Neural cell (in vitro differentiated cells): ENCODE results near the gene PGAP1. TPM values are rescaled to one million over a fixed set of nuclear protein-coding genes. Genes with fewer than 3 reads are reported as not detected.

Source experiments
- H2AFZ ChIP-seq: fragments of 200-600, 300-800 bp; sonication (generic), shearing (Covaris generic); 2 replicates; pipeline ENCODE4 v1.6.0; 2014; ENCODE audit warnings: low read depth, mild to moderate bottlenecking, antibody characterized with exemption, low read length, moderate library complexity
- H3F3A ChIP-seq: fragments of 200-600 bp; shearing (Covaris generic); 2 replicates; pipeline ENCODE4 v1.6.1; 2016; ENCODE audit warnings: mild to moderate bottlenecking, moderate library complexity, mixed read lengths, antibody characterized with exemption, low read length; ENCODE audit not compliant: insufficient read depth, poor library complexity, severe bottlenecking
- H3K27ac ChIP-seq: fragments of 200-600, 300-800 bp; sonication (generic), shearing (Covaris generic); 2 replicates; pipeline ENCODE4 v1.5.1; 2014; ENCODE audit warnings: mild to moderate bottlenecking, low read length, moderate library complexity
- H3K27me3 ChIP-seq: fragments of 300-800, 200-600 bp; sonication (generic), shearing (Covaris generic); 2 replicates; pipeline ENCODE4 v1.6.0; 2014; ENCODE audit warnings: mild to moderate bottlenecking, low read depth, low read length, moderate library complexity; ENCODE audit not compliant: insufficient read depth
- H3K36me3 ChIP-seq: fragments of 300-800, 200-600 bp; sonication (generic), shearing (Covaris generic); 2 replicates; pipeline ENCODE4 v1.5.1; 2014; ENCODE audit warnings: mild to moderate bottlenecking, antibody characterized with exemption, low read length, moderate library complexity; ENCODE audit not compliant: insufficient read depth
- H3K4me2 ChIP-seq: fragments of 300-800, 200-600 bp; sonication (generic), shearing (Covaris generic); 2 replicates; pipeline ENCODE4 v1.6.0; 2014; ENCODE audit warnings: mild to moderate bottlenecking, low read length
- H3K4me3 ChIP-seq: fragments of 300-800, 200-600 bp; sonication (generic), shearing (Covaris generic); 2 replicates; pipeline ENCODE4 v1.5.1; 2014; ENCODE audit warnings: mild to moderate bottlenecking, low read length, moderate library complexity
- H3K79me2 ChIP-seq: fragments of 200-600 bp; shearing (Covaris generic); replicated peaks from 2 replicates; pipeline ENCODE4 v1.6.0; 2014; ENCODE audit warnings: mild to moderate bottlenecking, low read length, moderate library complexity; ENCODE audit not compliant: insufficient read depth
- H3K9ac ChIP-seq: fragments of 300-800, 200-600 bp; sonication (generic), shearing (Covaris generic); 2 replicates; pipeline ENCODE4 v1.6.1; 2016; ENCODE audit warnings: mild to moderate bottlenecking, low read length, mixed read lengths
- H3K9me2 ChIP-seq: fragments of 200-600 bp; shearing (Covaris generic); 2 replicates; pipeline ENCODE4 v1.6.1; 2016; ENCODE audit warnings: mild to moderate bottlenecking, low read length, mixed read lengths; ENCODE audit not compliant: insufficient read depth
- H3K9me3 ChIP-seq: fragments of 200-600, 300-800 bp; sonication (generic), shearing (Covaris generic); 2 replicates; pipeline ENCODE4 v1.6.1; 2016; ENCODE audit warnings: mild to moderate bottlenecking, mixed run types, low read length, moderate library complexity, mixed read lengths
- H4K20me1 ChIP-seq: fragments of 200-600 bp; shearing (Covaris generic); 2 replicates; pipeline ENCODE4 v1.6.1; 2016; ENCODE audit warnings: mild to moderate bottlenecking, mixed run types; ENCODE audit not compliant: insufficient read depth
- CTCF ChIP-seq: fragments of 450-650 bp; IDR thresholded peaks from 2 replicates; pipeline ENCODE4 v1.5.1; 2014; ENCODE audit warnings: antibody characterized with exemption, mild to moderate bottlenecking, moderate library complexity; ENCODE audit not compliant: poor library complexity, severe bottlenecking
- EP300 ChIP-seq: fragments of 450-650 bp; conservative IDR thresholded peaks from 2 replicates; pipeline ENCODE4 v1.6.1; 2014; ENCODE audit warnings: antibody characterized with exemption, mild to moderate bottlenecking, moderate library complexity; ENCODE audit not compliant: poor library complexity, severe bottlenecking
- EZH2 ChIP-seq: fragments of 200-600, 300-800 bp; shearing (Covaris generic), sonication (generic); IDR thresholded peaks from 2 replicates; pipeline ENCODE4 v1.6.1; 2014; ENCODE audit warnings: antibody characterized with exemption, low read length, borderline replicate concordance, mild to moderate bottlenecking; ENCODE audit not compliant: insufficient read depth, poor library complexity, severe bottlenecking
- MXI1 ChIP-seq: fragments of 450-650 bp; conservative IDR thresholded peaks from 2 replicates; pipeline ENCODE4 v1.6.1; 2014; ENCODE audit warnings: antibody characterized with exemption, mild to moderate bottlenecking; ENCODE audit not compliant: poor library complexity, severe bottlenecking
- POLR2AphosphoS5 ChIP-seq: IDR thresholded peaks from 2 replicates; pipeline ENCODE4 v1.6.1; 2012
- RAD21 ChIP-seq: fragments of 450-650 bp; conservative IDR thresholded peaks from 2 replicates; pipeline ENCODE4 v1.6.1; 2014; ENCODE audit warnings: antibody characterized with exemption, mild to moderate bottlenecking, moderate library complexity
- REST ChIP-seq: IDR thresholded peaks from 2 replicates; pipeline ENCODE4 v1.6.1; 2012; ENCODE audit warnings: borderline replicate concordance
- SMC3 ChIP-seq: fragments of 450-650 bp; conservative IDR thresholded peaks from 2 replicates; pipeline ENCODE4 v1.6.1; 2014; ENCODE audit warnings: antibody characterized with exemption, mild to moderate bottlenecking, moderate library complexity; ENCODE audit not compliant: poor library complexity
- TAF1 ChIP-seq: IDR thresholded peaks from 2 replicates; pipeline ENCODE4 v1.6.1; 2012; ENCODE audit warnings: low read depth
- polyA plus RNA-seq: library from polyadenylated mRNA; depleted of rRNA; stranded (reverse); fragments of >200 nt; gene quantifications from 2 replicates; pipeline ENCODE4 v1.2.3, GENCODE V29; 2014

The PGAP1 gene
- polyA plus RNA-seq, 1 donor from 2014 or later = 63.3 TPM

GRCh38 chr2:196808083-196808665 lies 118.3 kb downstream of the PGAP1 start:
- no peak overlapping the region for H3K4me3 ChIP-seq
- no peaks in the 10 kb centered on the region for H3K27me3 ChIP-seq
- H4K20me1 ChIP-seq = no peaks in the 10 kb centered on the region
- H3K36me3 ChIP-seq = no peaks in the 10 kb centered on the region
- H3K9me3 ChIP-seq = no peaks in the 10 kb centered on the region
- H3K9ac ChIP-seq = no peak overlapping the region
- no peaks in the 10 kb centered on the region for H3K9me2 ChIP-seq
- no peak overlapping the region for H3K27ac ChIP-seq
- no peaks in the 10 kb centered on the region for H3F3A ChIP-seq
- no peak overlapping the region for H2AFZ ChIP-seq
- H3K4me2 ChIP-seq = no peak overlapping the region
- TF ChIP-seq TAF1 (no peak), RAD21 (no peak), EZH2 (no peak), MXI1 (no peak), CTCF (no peak), SMC3 (no peak), EP300 (no peak), REST (no peak), POLR2AphosphoS5 (no peak)
- no peaks in the 10 kb centered on the region for H3K79me2 ChIP-seq

- no peaks in the 10 kb centered on the region for H3K9me2 ChIP-seq
- no peak overlapping the region for H2AFZ ChIP-seq
- H3K27me3 ChIP-seq = no peaks in the 10 kb centered on the region
- no peaks in the 10 kb centered on the region for H3K9me3 ChIP-seq
- H3K9ac ChIP-seq = no peak overlapping the region
- no peak overlapping the region for H3K4me3 ChIP-seq
- no peaks in the 10 kb centered on the region for H3K79me2 ChIP-seq
- H3K27ac ChIP-seq = no peak overlapping the region
- TF ChIP-seq CTCF = no peak
- no peak for TF ChIP-seq REST
- no peak for TF ChIP-seq POLR2AphosphoS5
- no peak for TF ChIP-seq EZH2
- no peak for TF ChIP-seq MXI1
- no peak for TF ChIP-seq TAF1
- TF ChIP-seq SMC3 = no peak
- no peak for TF ChIP-seq EP300
- no peak for TF ChIP-seq RAD21
- no peaks in the 10 kb centered on the region for H3F3A ChIP-seq
- no peaks in the 10 kb centered on the region for H4K20me1 ChIP-seq
- H3K36me3 ChIP-seq = no peaks in the 10 kb centered on the region
- H3K4me2 ChIP-seq = no peak overlapping the region
Measured at GRCh38 chr2:196804381-196804780, 122.1 kb downstream of the PGAP1 start.
